Measurements from ENCODE around the gene C2CD3.

The C2CD3 gene

GRCh38 chr11:73965764-73966121 lies 205.1 kb downstream of the C2CD3 start:
- no peak for DNase-seq (ENCODE audit: low read depth in 2 of 3, low spot score in 2 of 3)

GRCh38 chr11:73965076-73965763 lies 205.6 kb downstream of the C2CD3 start:
- DNase-seq (ENCODE audit: low read depth in 2 of 3, low spot score in 2 of 3): no peak

GRCh38 chr11:73963861-73964260 lies 206.9 kb downstream of the C2CD3 start:
- no peak for DNase-seq (ENCODE audit: low read depth in 2 of 3, low spot score in 2 of 3)
